Heart right ventricle (tissue), 16 donors: ENCODE data around the gene SRGAP1. TPM values are rescaled to one million over a fixed set of nuclear protein-coding genes. Genes with fewer than 3 reads are reported as not detected.
A peak's percentile ranks its signal among the peaks of the same experiment; 100 is the strongest.

Experiments
- ATAC-seq, 8 donors: fragments of 200-7000 bp; cut with Tn5 transposase; one replicate each; pipeline ENCODE4 v1.9.1; 2020; ENCODE audit warnings: mild to moderate bottlenecking in 8 of 8, moderate library complexity in 8 of 8, moderate number of reproducible peaks in 1 of 8
- DNase-seq, 2 donors: peaks; one replicate each; pipeline ENCODE4 v3.0.0-alpha.2; 2020
- H3K27ac ChIP-seq, 10 donors: fragments of 200-600 bp; sonication (generic) in 2 of 10; one replicate each; pipeline versions ENCODE4 v1.5.0 to v1.8.0; 2020 to 2022; ENCODE audit warnings: mild to moderate bottlenecking in 3 of 10
- H3K27me3 ChIP-seq, 7 donors: fragments of 200-600 bp; one replicate each; pipeline ENCODE4 v1.8.0; 2021 to 2022; ENCODE audit warnings: mild to moderate bottlenecking in 2 of 7
- H3K36me3 ChIP-seq, 9 donors: fragments of 200-600 bp; sonication (generic) in 1 of 9; one replicate each; pipeline versions ENCODE4 v1.5.0 to v1.8.0; 2020 to 2022; ENCODE audit warnings: mild to moderate bottlenecking in 2 of 9
- H3K4me1 ChIP-seq, 9 donors: fragments of 200-600 bp; sonication (generic) in 1 of 9; one replicate each; pipeline versions ENCODE4 v1.5.0 to v1.8.0; 2020 to 2022; ENCODE audit warnings: mild to moderate bottlenecking in 4 of 9
- H3K4me3 ChIP-seq, 10 donors: fragments of 200-600 bp; sonication (generic) in 2 of 10; one replicate each; pipeline versions ENCODE4 v1.5.0 to v1.8.0; 2020 to 2022; ENCODE audit warnings: mild to moderate bottlenecking in 7 of 10, moderate library complexity in 2 of 10
- H3K9me3 ChIP-seq, 11 donors: fragments of 200-600 bp in 10 of 11; sonication (generic) in 2 of 11; one replicate each; pipeline versions ENCODE4 v1.5.0 to v1.8.0; 2013 to 2022; ENCODE audit warnings: mild to moderate bottlenecking in 2 of 11, control low read depth in 1 of 11, moderate library complexity in 1 of 11
- CTCF ChIP-seq, 9 donors: fragments of 200-600 bp; sonication (generic) in 2 of 9; IDR thresholded peaks; one replicate each; pipeline versions ENCODE4 v1.5.0 to v1.8.0; 2021 to 2022; ENCODE audit warnings: antibody characterized with exemption in 9 of 9, mild to moderate bottlenecking in 5 of 9, moderate library complexity in 1 of 9
- WGBS, 2 donors: extraction: QIAGEN DNeasy Blood & Tissue Kit; methylation state at CpG; one replicate each; pipeline ENCODE4 v1.1.7; 2013; ENCODE audit warnings: inconsistent platforms in 1 of 2; 5-methylcytosine and 5-hydroxymethylcytosine counted together
- intact Hi-C, 10 donors: fragments of 100-400 bp; cut with DNase I; formaldehyde crosslinking; loops; one replicate each; pipeline versions ENCODE4 v1.11.1 to v1.14.2; 2022
- polyA plus RNA-seq, 2 donors: library from polyadenylated mRNA; stranded (reverse); fragments of 200-250 nt; gene quantifications; one replicate each; pipeline ENCODE4 v1.2.3, GENCODE V29; 2013
- total RNA-seq, 10 donors: library from RNA; stranded (reverse); fragmentation: NEBNext Ultra II Directional in 3 of 10; extraction: Animal tissue kit (Norgen Biotek cat#: 25700) in 3 of 10; gene quantifications; one replicate each; pipeline versions ENCODE4 v1.2.1 to v1.2.4, GENCODE V29; 2021 to 2023
- donor health status: Arrhythmogenic right ventricular cardiomyopathy.
- donor health status: ischemic (EF 13 %, LVEDD 7.1; RV severe dilation, severe dysfunction).
- donor health status: healthy with polysubstance abuse.
- donor health status: DM: no; HTN: yes; CAD: no.
- donor health status: DM: no; HTN: no; CAD: no.
- donor health status: ischemic (EF 25% LVEDD 6.9; RV normal size, moderate dysfunction).
- donor health status: ischemic (EF 25% LVEDD 5.7; RV mildly dilated, moderate dysfunction).
- donor health status: healthy.
- donor health status: DM: yes; HTN: yes; CAD: no.
- donor health status: Ischemic cardiomyopathy.
- donor health status: ischemic (EF 35%, LVEDD 5.7; RV mildly dilated, moderate dysfunction).
- donor health status: nonischemic (EF 11% LVEDD 7.7; RV severe dilation, severe dysfunction).
- donor health status: DM: yes; HTN: yes; CAD: no.
- donor health status: PGD.
- donor health status: ischemic (EF 29% LVEDD 5.4; RV normal size, mild dysfunction).
- donor health status: nonischemic (EF 23%, LVEDD 6.1; RV moderate dilation, normal function).

The SRGAP1 gene
- total and polyA plus RNA-seq, 12 donors = 1.3 to 6.4 (median 3.6) TPM

- no peaks in the 10 kb centered on the region for H3K36me3 ChIP-seq
- DNase-seq (peak in 1 of 2 donors; percentile 18), ATAC-seq (peak; percentile 56 to 78 (median 72))
- no peak for TF ChIP-seq CTCF (IDR thresholded peaks at IDR 0.05)
- intact Hi-C loops = loop anchor here (1.0 to 10.0 kb wide), 9 partner anchors 54 to 339 kb away; partner anchors contain the start of gene SRGAP1 (in 6 of the 10)
- H3K27ac ChIP-seq = peak overlapping the region in 6 of 10 donors; percentile 15 to 78 (median 43)
- WGBS, 2 donors = 54 to 57% methylated on average over 5 of the region's 5 CpGs
- H3K9me3 ChIP-seq = no peaks in the 10 kb centered on the region
- peak overlapping the region in 1 of 10 donors; percentile 6 for H3K4me3 ChIP-seq
- H3K4me1 ChIP-seq = peaks cover 0 to 37% (median 12%) of the 10 kb centered on the region in 9 donors
- no peaks in the 10 kb centered on the region for H3K27me3 ChIP-seq
Observed at GRCh38 chr12:64180951-64181350, 336.5 kb downstream of the SRGAP1 start.

GRCh38 chr12:64181430-64182291 lies 337.2 kb downstream of the SRGAP1 start:
- TF ChIP-seq CTCF (IDR thresholded peaks at IDR 0.05) = peak in 8 of 9 donors; percentile 49 to 84 (median 70)
- H3K27ac ChIP-seq = peak overlapping the region in 6 of 10 donors; percentile 15 to 78 (median 43)
- no peaks in the 10 kb centered on the region for H3K27me3 ChIP-seq
- H3K36me3 ChIP-seq = no peaks in the 10 kb centered on the region
- peak overlapping the region in 1 of 10 donors; percentile 6 for H3K4me3 ChIP-seq
- intact Hi-C loops = loop anchor here (1.0 to 10.0 kb wide), 9 partner anchors 53 to 339 kb away; partner anchors contain the start of gene SRGAP1 (in 6 of the 10)
- H3K9me3 ChIP-seq = no peaks in the 10 kb centered on the region
- peaks cover 0 to 36% (median 12%) of the 10 kb centered on the region in 9 donors for H3K4me1 ChIP-seq
- peak; percentile 84 to 94 (median 87) for ATAC-seq
- WGBS, 2 donors = 42 to 44% methylated on average over 3 of the region's 3 CpGs
- peak in 1 of 2 donors; percentile 58 for DNase-seq

GRCh38 chr12:64184216-64184615 lies 339.7 kb downstream of the SRGAP1 start:
- Histone ChIP-seq H3K9me3 (no peaks in the 10 kb centered on the region), H3K4me3 (no peak overlapping the region), H3K36me3 (no peaks in the 10 kb centered on the region), H3K27me3 (no peaks in the 10 kb centered on the region), H3K4me1 (peaks cover 0 to 48% (median 12%) of the 10 kb centered on the region in 9 donors), H3K27ac (no peak overlapping the region)
- no peak for DNase-seq
- 96 to 98% methylated on average over 1 of the region's 1 CpG for WGBS, 2 donors
- ATAC-seq = no peak
- no peak for TF ChIP-seq CTCF (IDR thresholded peaks at IDR 0.05)
- intact Hi-C loops = loop anchor here (5.0 to 10.0 kb wide), 5 partner anchors 51 to 342 kb away; partner anchors contain the start of gene SRGAP1 (in 2 of the 10)

GRCh38 chr12:64186789-64187188 lies 342.3 kb downstream of the SRGAP1 start:
- DNase-seq (no peak), ATAC-seq (no peak)
- intact Hi-C loops = loop anchor here in 7 of 10 donors (10.0 kb wide), 2 partner anchors 48 to 68 kb away; no protein-coding TSS in a partner anchor
- Histone ChIP-seq H3K4me3 (no peak overlapping the region), H3K9me3 (no peaks in the 10 kb centered on the region), H3K4me1 (peaks cover 0 to 33% (median 0%) of the 10 kb centered on the region in 9 donors), H3K27me3 (no peaks in the 10 kb centered on the region), H3K27ac (no peak overlapping the region), H3K36me3 (no peaks in the 10 kb centered on the region)
- WGBS, 2 donors = 90 to 96% methylated on average over 2 of the region's 2 CpGs
- TF ChIP-seq CTCF (IDR thresholded peaks at IDR 0.05) = no peak
